ENCODE data around the gene MAPKAP1. TPM values are rescaled to one million over a fixed set of nuclear protein-coding genes. Genes with fewer than 3 reads are reported as not detected.

Gene MAPKAP1
- total and polyA plus RNA-seq, 9 of the 15 experiments (the other 6 are each of a cell fraction or from before 2014, with no cell fraction given), result 2.6 to 82.1 (median 61.1) TPM

- TF ChIP-seq ZBTB1 (CRISPR knock-in tag; IDR thresholded peaks at IDR 0.05; ENCODE audit: borderline replicate concordance, low read depth) (no peak), FOSL1 (tag; conservative IDR thresholded peaks at IDR 0.05) (no peak), NFYB (IDR thresholded peaks at IDR 0.05; ENCODE audit: extremely low read depth, insufficient read length) (no peak), NFIX (CRISPR knock-in tag; IDR thresholded peaks at IDR 0.05; ENCODE audit: low read depth) (no peak), TAF15 (IDR thresholded peaks at IDR 0.05; ENCODE audit: low read depth, low read length) (no peak), HNRNPL (IDR thresholded peaks at IDR 0.05; ENCODE audit: low read depth, low read length) (no peak)
- TF ChIP-seq, protein P1, sequence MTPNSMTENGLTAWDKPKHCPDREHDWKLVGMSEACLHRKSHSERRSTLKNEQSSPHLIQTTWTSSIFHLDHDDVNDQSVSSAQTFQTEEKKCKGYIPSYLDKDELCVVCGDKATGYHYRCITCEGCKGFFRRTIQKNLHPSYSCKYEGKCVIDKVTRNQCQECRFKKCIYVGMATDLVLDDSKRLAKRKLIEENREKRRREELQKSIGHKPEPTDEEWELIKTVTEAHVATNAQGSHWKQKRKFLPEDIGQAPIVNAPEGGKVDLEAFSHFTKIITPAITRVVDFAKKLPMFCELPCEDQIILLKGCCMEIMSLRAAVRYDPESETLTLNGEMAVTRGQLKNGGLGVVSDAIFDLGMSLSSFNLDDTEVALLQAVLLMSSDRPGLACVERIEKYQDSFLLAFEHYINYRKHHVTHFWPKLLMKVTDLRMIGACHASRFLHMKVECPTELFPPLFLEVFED (CRISPR knock-in tag; conservative IDR thresholded peaks at IDR 0.05), result no peak
Observed at GRCh38 chr9:125646217-125646616, 60.8 kb downstream of the MAPKAP1 start (continued).

- Histone ChIP-seq H3K27ac (ENCODE audit: extremely low read depth, low read depth, low read length) (no peak overlapping the region), H3K9me1 (ENCODE audit: control insufficient read depth, insufficient read depth, low read length) (peaks cover 3% of the 10 kb centered on the region), H3K4me3 (no peak overlapping the region), H3K36me3 (ENCODE audit: control insufficient read depth, insufficient read depth, low read length) (no peaks in the 10 kb centered on the region), H3K4me2 (ENCODE audit: insufficient read depth, low read length) (no peak overlapping the region), H2AFZ (ENCODE audit: low read depth, low read length) (no peak overlapping the region), H4K20me1 (replicated peaks; ENCODE audit: control insufficient read depth, insufficient read depth, low read length) (no peaks in the 10 kb centered on the region; the same call in 1 of the 2 replicates), H3K9me3 (replicated peaks; ENCODE audit: control insufficient read depth, insufficient read depth, low read depth, low read length) (no peaks in the 10 kb centered on the region), H3K4me1 (replicated peaks in 1 of 2; ENCODE audit: control insufficient read depth in 2 of 2, insufficient read depth in 2 of 2, low read length in 2 of 2) (no peaks in the 10 kb centered on the region), H3K9ac (ENCODE audit: insufficient read depth in 1 of 2, low read depth in 2 of 2, low read length in 2 of 2) (no peak overlapping the region), H3K79me2 (ENCODE audit: control insufficient read depth, insufficient read depth, low read length) (no peaks in the 10 kb centered on the region; the same call in 2 of the 3 replicates), H3K27me3 (ENCODE audit: control insufficient read depth in 2 of 2, insufficient read depth in 2 of 2, low read length in 2 of 2) (no peaks in the 10 kb centered on the region)
- DNase-seq (ENCODE audit: extremely low read depth in 1 of 4, low spot score in 3 of 4) (no peak), ATAC-seq (no peak), FAIRE-seq (no peak)
- WGBS (ENCODE audit: insufficient coverage, low coverage, missing lambda C conversion rate), result 88% methylated on average over 7 of the region's 7 CpGs
- BruUV-seq (replicated peaks), result no TSS peak
- intact Hi-C loops (cut with micrococcal nuclease), result no loop called here
- in situ Hi-C loops (cut with MboI), result no loop called here
- POLR2A ChIA-PET, result no interaction called here
- CTCF ChIA-PET (ENCODE audit: low intra/inter-chr PET ratio), result no interaction called here
- TF ChIP-seq IRF2 (CRISPR knock-in tag; IDR thresholded peaks at IDR 0.05), result no peak
- TF ChIP-seq KLF13 (tag; IDR thresholded peaks at IDR 0.05; ENCODE audit: borderline replicate concordance, low read depth), result no peak
- TF ChIP-seq DEAF1 (CRISPR knock-in tag; IDR thresholded peaks at IDR 0.05), result no peak
- TF ChIP-seq NR4A1 (CRISPR knock-in tag; IDR thresholded peaks at IDR 0.05), result no peak
- TF ChIP-seq NR4A1 (tag; IDR thresholded peaks at IDR 0.05), result no peak
- TF ChIP-seq TAF9B (IDR thresholded peaks at IDR 0.05; ENCODE audit: partially characterized antibody), result no peak
- no peak for TF ChIP-seq ZNF134 (CRISPR knock-in tag; conservative IDR thresholded peaks at IDR 0.05)
- TF ChIP-seq TOE1 (IDR thresholded peaks at IDR 0.05; ENCODE audit: borderline replicate concordance), result no peak
- no peak for TF ChIP-seq TOE1 (CRISPR knock-in tag; IDR thresholded peaks at IDR 0.05; ENCODE audit: borderline replicate concordance, low read depth)
Observed at GRCh38 chr9:125644819-125645507, 62.0 kb downstream of the MAPKAP1 start.

Data from K562 (cell line).